GM19463 (cell line): ENCODE measurements around the gene EML3.

Experiments
- ATAC-seq: cut with Tn5 transposase; IDR thresholded peaks from one replicate; pipeline ENCODE4 v1.9.1; 2021; ENCODE audit warnings: mild to moderate bottlenecking, moderate library complexity; ENCODE audit not compliant: unreplicated experiment

The EML3 gene

GRCh38 chr11:62553080-62553838 is 59.3 kb downstream of the EML3 start:
- ATAC-seq = no peak

GRCh38 chr11:62552485-62553079 is 60.0 kb downstream of the EML3 start:
- ATAC-seq = no peak
